ENCODE measurements around the gene RPL28.
A peak's percentile ranks its signal among the peaks of the same experiment; 100 is the strongest.

The RPL28 gene

GRCh38 chr19:55339889-55340783, 45.6 kb upstream of the RPL28 start:
- H3K79me2 ChIP-seq (ENCODE audit: low read length): peaks cover 8% of the 10 kb centered on the region; the same call in 1 of the 2 replicates
- TF ChIP-seq CTCF (IDR thresholded peaks at IDR 0.05; ENCODE audit: low read depth, low read length) (no peak), EZH2phosphoT487 (IDR thresholded peaks at IDR 0.05; ENCODE audit: low read depth) (no peak)
- H4K20me1 ChIP-seq (ENCODE audit: insufficient read depth, low read length): no peaks in the 10 kb centered on the region
- peak overlapping the region; percentile 96 for H3K4me3 ChIP-seq (ENCODE audit: low read length)
- peaks cover 5% of the 10 kb centered on the region for H3K36me3 ChIP-seq (replicated peaks; ENCODE audit: low read depth, low read length)
- H3K9me3 ChIP-seq (ENCODE audit: insufficient read depth, low read length): no peaks in the 10 kb centered on the region
- H2AFZ ChIP-seq (ENCODE audit: low read depth, low read length): no peak overlapping the region
- H3K4me1 ChIP-seq (ENCODE audit: low read length): peaks cover 9% of the 10 kb centered on the region; the same call in 1 of the 2 replicates
- peak overlapping the region; percentile 94 for H3K9ac ChIP-seq (ENCODE audit: low read length)
- peak overlapping the region; percentile 87 for H3K4me2 ChIP-seq (ENCODE audit: low read length)
- H3K27ac ChIP-seq (ENCODE audit: low read length): peak overlapping the region; percentile 34
- peaks cover 8% of the 10 kb centered on the region; the same call in 1 of the 2 replicates for H3K27me3 ChIP-seq (ENCODE audit: low read depth, low read length)

- H3K27me3 ChIP-seq (ENCODE audit: low read depth, low read length): peaks cover 8% of the 10 kb centered on the region; the same call in 1 of the 2 replicates
- H3K9me3 ChIP-seq (ENCODE audit: insufficient read depth, low read length): no peaks in the 10 kb centered on the region
- H3K4me1 ChIP-seq (ENCODE audit: low read length): peaks cover 9% of the 10 kb centered on the region; the same call in 1 of the 2 replicates
- peaks cover 5% of the 10 kb centered on the region for H3K36me3 ChIP-seq (replicated peaks; ENCODE audit: low read depth, low read length)
- peak overlapping the region; percentile 96 for H3K4me3 ChIP-seq (ENCODE audit: low read length)
- TF ChIP-seq CTCF (IDR thresholded peaks at IDR 0.05; ENCODE audit: low read depth, low read length) (peak; percentile 49), EZH2phosphoT487 (IDR thresholded peaks at IDR 0.05; ENCODE audit: low read depth) (no peak)
- peaks cover 8% of the 10 kb centered on the region; the same call in 1 of the 2 replicates for H3K79me2 ChIP-seq (ENCODE audit: low read length)
- H4K20me1 ChIP-seq (ENCODE audit: insufficient read depth, low read length): no peaks in the 10 kb centered on the region
- H3K9ac ChIP-seq (ENCODE audit: low read length): peak overlapping the region; percentile 94
- H3K27ac ChIP-seq (ENCODE audit: low read length): no peak overlapping the region
- H3K4me2 ChIP-seq (ENCODE audit: low read length): peak overlapping the region; percentile 87
- H2AFZ ChIP-seq (ENCODE audit: low read depth, low read length): no peak overlapping the region
Observed at GRCh38 chr19:55340784-55341147, 45.0 kb upstream of the RPL28 start.

- Histone ChIP-seq H3K36me3 (replicated peaks; ENCODE audit: low read depth, low read length) (peaks cover 5% of the 10 kb centered on the region), H3K4me3 (ENCODE audit: low read length) (peak overlapping the region; percentile 96), H3K79me2 (ENCODE audit: low read length) (peaks cover 8% of the 10 kb centered on the region; the same call in 1 of the 2 replicates), H3K4me2 (ENCODE audit: low read length) (peak overlapping the region; percentile 87), H3K27me3 (ENCODE audit: low read depth, low read length) (peaks cover 8% of the 10 kb centered on the region; the same call in 1 of the 2 replicates), H3K9ac (ENCODE audit: low read length) (peak overlapping the region; percentile 94), H3K27ac (ENCODE audit: low read length) (no peak overlapping the region), H3K4me1 (ENCODE audit: low read length) (peaks cover 9% of the 10 kb centered on the region; the same call in 1 of the 2 replicates), H4K20me1 (ENCODE audit: insufficient read depth, low read length) (no peaks in the 10 kb centered on the region), H3K9me3 (ENCODE audit: insufficient read depth, low read length) (no peaks in the 10 kb centered on the region), H2AFZ (ENCODE audit: low read depth, low read length) (no peak overlapping the region)
- no peak for TF ChIP-seq EZH2phosphoT487 (IDR thresholded peaks at IDR 0.05; ENCODE audit: low read depth)
- no peak for TF ChIP-seq CTCF (IDR thresholded peaks at IDR 0.05; ENCODE audit: low read depth, low read length)
Observed at GRCh38 chr19:55341171-55341588, 44.6 kb upstream of the RPL28 start.
